ENCODE results near the gene ZNF669.
"Not testable (repeated sequence)": the region's sequence is repeated elsewhere in the genome, so short reads cannot be mapped to it uniquely, and the experiment has no call there.

ZNF669 gene
- 1.8 to 9.5 (median 6.1) reads per million in 17 experiments for total RNA-seq

DNA sequence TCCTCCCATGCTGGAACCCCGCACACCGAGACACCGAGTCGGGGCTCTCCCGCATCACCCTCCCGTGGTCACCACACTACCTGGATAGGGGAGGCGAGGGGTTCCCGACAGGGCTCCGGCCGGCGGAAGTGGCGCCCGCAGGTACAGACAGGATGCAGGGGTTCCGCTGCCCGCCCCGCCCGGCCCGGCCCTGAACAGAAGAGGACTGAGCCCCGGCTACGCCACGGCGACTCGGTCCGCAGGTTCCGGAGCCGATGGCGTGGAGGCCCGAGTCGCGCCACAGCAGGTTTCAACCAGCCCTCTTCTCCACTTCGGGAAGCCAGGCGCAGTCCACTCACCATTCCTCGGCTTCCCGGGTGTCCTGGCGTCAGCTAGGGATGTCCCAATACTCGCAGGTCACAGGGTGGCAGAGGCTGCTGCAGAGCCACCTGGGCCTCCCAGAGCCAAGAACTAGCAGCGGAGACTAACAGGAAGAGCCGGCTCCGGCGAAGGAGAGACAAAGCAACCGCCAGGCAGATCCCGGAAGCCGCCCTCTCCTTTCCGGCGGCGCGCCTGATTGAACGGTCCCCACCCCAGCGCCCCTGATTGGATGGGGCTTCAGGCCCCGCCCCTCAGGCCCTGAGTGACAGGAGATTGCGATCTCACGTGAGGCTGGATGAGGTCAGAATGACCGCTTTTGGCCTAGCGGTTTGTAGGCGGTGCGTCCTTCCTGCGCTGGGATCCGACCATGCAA, at the start of gene ZNF669:
Gene ZNF669 (minus strand): TSS at position 498 of the 733 bp plus-strand sequence. CDS start 157 bp downstream, at position 341.
- DNase-seq, result peak; percentile 97 to 98 (median 98)

DNA sequence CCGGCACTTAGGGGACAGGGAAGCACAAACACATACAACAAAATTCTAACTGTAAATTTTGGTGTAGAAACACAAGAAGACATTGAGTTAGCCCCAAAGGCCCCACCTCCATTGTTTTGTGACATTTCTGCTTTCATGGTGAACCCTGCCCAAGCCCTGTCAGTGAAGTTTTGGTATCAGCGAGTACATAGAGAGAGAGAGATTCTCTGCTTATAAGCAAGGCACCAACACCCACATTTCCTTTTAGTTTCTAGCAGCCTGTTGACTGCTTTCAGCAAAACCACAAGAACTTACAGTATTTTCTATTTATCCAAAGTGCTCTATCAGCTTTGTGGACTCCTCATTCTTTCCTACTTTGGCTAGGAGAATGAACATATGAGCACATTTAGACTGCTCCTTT, 43.6 kb upstream of the ZNF669 start:
- DNase-seq, result no peak

DNA sequence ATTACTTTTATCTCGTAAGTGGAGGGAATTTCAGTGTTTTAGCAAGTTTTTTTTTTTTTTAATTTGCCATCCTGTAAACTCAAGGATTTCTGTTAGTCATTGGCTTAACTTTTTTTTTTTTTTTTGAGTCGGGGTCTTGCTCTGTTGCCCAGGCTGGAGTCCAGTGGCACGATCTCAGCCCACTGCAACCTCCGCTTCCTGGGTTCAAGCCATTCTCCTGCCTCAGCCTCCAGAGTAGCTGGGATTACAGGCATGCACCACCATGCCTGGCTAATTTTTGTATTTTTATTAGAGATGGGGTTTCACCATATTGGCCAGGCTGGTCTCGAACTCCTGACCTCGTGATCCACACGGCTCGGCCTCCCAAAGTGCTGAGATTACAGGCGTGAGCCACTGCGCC, 43.0 kb upstream of the ZNF669 start:
- DNase-seq, result not testable (repeated sequence)

DNA sequence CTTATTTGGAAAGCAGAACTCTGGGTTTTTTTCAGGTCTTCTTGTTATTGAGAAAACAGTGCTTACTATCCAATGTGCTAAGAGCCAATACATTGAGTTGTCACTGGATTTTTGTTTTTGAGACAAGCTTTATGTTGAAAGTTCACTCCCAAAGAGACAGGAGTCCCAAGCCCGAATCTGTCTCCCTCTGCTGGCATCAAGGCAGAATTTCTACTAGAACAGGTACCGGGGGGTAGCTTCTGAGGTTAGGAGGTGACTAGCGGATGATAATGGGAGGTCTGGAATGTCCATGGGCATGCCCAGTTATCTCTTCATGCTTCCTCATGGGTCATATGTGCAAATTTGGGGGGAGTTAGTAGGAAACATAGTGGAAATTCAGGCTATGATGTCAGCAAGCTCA, 42.5 kb upstream of the ZNF669 start:
- no peak for DNase-seq

DNA sequence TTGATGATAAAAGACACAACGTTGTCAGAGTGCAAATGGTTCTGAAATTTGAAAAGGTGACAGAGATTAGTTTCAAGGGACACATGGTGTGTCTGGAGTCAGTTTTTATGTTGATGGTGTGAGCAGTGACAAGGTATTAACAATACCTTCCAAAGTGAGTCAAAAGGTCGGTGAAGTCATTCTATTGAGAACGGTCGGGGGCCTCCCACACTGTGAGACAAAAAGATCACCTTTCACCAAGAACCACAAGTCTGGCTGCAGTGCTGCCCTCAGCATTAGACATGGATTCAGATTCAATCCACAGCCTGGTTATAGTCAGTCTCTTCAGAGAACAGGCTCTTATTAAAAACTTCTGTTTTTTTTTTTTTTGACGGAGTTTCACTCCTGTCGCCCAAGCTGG, 41.1 kb upstream of the ZNF669 start:
- no peak for DNase-seq

DNA sequence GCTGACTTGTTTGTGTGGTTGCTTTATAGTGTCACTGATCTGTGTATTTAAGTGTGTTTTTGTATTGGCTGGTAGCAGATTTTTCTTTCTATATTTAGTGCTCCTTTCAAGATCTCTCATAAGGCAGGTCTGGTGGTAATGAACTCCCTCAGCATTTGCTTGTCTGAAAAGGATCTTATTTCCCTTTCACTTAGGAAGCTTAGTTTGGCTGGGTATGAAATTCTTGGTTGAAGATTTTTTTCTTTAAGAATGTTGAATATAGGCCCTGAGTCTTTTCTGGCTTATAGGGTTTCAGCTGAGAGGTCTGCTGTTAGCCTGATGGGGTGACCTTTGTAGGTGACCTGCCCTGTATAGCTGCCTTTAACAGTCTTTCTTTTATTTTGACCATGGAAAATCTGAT, 35.4 kb upstream of the ZNF669 start:
- not testable (repeated sequence) for DNase-seq

DNA sequence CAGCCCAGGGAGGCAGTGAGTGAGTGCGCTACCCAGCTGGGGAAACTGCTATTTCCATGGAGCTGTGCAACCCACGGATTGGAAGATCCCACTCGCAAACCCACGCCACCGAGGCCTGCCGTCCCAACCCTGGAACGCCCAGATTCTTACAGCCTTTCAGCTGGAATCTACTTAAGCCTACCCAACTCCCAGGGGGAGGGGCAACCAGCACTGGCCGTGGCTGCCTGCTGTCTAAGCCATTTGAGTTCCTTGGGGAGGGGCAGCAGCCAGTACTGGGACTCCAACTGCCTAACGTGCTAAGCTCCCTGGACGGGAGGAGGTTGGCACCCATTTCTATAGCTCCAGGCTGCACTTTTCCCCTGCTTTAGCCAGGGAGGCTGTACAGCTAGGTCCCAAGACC, 27.1 kb upstream of the ZNF669 start:
- DNase-seq, result no peak

DNA sequence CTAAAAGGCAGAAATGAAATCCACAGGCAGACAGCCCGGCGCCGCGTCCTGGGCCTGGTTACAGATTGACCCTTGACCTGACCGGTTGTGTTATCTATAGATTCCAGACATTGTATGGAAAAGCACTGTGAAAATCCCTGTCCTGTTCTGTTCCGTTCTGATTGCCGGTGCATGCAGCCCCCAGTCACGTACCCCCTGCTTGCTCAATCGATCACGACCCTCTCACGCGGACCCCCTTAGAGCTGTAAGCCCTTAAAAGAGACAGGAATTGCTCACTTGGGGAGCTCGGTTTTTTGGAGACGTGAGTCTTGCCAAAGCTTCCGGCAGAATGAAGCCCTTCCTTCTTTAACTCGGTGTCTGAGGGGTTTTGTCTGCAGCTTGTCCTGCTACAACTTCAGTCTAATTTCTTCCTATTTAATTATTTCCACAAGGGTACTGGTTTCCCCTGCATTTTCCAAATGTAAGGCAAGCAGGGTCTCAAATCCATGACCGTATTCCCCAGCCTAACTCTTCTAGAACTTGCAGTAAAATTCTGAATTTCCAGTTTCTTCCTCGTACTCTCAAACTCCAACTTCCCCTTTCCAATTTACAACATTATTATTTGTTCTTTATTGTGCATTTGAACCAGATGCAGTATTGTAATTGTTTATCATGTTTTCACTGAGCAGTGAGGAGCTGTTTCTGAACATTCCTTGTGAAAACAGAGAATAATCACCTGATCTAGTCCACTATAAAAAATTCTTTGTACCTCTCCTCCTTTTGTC, 23.5 kb upstream of the ZNF669 start:
- DNase-seq, result peak in 3 of 4 experiments; percentile 8 to 49 (median 31)

DNA sequence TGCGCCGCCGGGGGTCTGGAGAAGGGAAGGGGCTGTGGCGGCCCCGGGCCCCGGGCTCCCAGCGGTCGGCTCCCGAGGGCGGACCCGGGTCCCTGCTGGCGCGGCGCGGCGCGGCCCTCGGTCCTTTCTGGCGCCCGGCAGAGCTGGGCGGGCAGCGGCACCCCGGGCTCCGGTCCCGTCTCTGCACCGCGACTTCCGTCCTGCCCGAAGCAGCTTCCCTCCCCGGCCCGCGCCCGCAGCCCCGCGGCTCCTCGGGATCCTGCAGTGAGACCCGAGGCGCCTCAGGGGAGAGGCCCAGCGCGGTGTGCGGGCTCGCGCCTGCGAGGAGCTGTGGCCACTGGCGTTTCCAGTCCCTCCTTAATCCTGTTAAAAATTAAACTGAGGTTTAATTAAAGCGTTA, 22.4 kb upstream of the ZNF669 start:
- DNase-seq, result not testable (repeated sequence)

DNA sequence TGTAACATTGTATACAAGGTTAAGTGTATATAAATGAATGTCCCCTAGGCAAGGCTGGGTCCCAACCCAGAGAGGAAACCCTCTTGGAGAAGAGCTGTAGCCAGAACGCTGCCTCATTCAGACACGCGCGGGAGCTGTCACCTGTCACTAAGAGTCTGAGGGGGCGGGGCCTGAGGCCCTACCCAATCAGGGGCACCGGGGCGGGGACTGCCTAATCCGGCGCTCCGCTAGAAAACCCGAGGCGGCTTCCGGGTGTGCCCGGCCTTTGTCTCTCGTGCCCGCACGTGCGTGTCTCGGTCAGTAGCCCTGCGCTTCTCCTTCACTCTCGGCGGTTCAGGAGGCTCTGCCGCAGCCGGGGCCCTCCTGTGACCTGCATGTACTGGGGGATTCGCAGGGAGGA, 22.0 kb upstream of the ZNF669 start:
- DNase-seq, result not testable (repeated sequence)

DNA sequence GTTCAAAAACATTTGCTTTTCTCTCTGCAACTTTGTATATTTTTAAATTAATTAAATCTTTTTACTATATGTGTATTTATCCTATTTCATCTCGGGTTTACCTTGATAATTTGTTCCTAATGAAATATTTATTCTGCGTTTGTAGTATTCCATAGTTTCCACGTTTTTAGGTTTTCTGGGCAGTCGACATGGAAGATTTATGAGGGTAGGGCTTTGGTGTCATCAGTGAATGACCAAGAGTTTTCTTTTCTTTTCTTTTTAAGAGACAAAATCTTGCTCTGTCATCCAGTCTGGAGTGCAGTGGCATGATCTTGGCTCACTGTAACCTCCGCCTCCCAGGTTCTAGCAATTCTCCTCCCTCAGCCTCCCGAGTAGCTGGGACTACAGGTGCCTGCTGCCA, 17.2 kb upstream of the ZNF669 start:
- DNase-seq, result no peak

DNA sequence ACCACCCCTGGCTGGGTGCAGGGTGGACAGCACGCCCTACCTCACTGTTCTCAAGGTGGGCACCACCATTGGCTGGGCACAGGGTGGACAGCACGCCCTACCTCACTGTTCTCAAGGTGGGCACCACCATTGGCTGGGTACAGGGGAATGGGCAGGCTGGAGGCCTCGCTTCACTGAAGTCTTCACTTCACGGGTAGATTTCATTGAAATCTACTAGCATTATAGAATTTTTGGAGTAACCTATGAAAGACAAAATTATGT, 16.2 kb upstream of the ZNF669 start:
- DNase-seq, result not testable (repeated sequence)

DNA sequence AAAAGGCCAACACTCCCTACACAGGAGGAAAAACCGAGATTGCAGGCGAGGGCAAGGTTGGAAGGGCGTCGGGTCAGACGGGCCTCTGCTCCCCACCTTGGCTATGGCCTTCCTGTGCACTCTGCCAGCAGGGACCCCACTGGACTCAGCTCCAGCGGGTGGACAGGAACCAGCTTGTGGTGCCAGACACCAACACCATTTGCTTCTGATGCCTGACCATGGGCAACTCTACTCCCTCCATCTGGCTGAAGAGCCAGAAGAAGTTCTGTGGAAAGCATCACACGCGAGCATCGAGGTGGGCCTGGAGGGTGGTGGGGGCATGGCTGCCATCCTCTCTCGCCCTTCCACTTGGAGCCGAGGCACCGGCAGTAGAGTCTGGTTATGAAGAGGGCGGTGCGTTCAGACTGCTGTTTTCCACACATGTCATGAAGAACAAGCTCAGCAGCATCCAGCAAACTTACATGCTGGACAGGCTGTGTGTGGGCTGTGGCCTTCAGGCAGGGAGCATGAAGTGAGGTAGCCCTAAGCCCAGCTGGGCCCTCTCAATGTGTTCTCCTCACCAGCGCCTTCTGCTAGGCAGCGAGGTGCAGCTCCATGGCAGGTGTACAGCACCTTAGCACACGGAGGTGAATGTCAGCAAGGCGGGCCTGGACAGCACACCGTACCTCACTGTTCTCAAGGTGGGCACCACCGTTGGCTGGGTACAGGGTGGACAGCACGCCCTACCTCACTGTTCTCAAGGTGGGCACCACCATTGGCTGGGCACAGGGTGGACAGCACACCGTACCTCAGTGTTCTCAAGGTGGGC, 15.6 kb upstream of the ZNF669 start:
- DNase-seq, result no peak

DNA sequence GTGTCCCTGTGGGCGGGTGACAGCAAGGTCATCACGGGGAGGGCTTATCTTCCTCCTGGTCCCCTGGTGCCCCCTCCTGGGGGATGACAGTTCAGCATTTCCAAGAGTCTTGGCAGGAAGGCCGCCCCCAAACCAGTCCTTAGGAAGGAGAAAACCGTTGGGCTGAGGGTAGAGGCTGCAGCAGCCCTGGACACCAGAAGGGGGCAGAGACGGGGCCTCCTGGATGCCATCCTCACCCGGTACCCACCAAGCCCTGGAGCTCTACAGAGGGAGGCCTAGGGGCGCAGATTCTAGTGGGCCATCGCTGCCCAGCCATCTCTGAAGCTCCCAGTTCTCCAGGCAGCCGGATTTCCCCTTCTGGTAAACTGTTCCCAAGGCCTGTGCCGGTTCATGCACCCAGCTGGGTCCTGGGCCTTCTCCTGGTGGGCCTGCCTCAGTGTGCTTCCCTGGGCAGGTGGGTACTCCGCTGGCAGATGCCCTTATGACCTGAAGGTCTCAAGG, 14.8 kb upstream of the ZNF669 start:
- peak in 3 of 4 experiments; percentile 15 to 33 (median 25) for DNase-seq

DNA sequence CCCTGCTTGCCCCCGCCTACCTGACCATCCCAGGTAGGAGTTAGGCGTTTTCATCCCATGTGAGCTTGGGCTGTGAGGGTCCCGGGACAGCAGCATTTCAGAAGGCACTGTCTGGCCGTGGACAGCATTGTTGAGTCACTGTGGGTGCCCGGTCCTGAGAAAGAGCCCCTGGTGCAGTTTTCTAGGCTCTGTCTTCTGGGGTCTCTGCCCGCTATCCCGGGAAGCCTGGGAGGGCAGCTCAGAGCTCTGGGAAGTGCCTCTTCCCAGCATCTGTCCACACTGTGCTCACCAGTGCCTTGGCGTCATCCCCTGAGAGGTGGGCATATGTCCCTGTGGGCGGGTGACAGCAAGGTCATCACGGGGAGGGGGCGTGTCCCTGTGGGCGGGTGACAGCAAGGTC, 11.4 kb upstream of the ZNF669 start:
- DNase-seq, result no peak

DNA sequence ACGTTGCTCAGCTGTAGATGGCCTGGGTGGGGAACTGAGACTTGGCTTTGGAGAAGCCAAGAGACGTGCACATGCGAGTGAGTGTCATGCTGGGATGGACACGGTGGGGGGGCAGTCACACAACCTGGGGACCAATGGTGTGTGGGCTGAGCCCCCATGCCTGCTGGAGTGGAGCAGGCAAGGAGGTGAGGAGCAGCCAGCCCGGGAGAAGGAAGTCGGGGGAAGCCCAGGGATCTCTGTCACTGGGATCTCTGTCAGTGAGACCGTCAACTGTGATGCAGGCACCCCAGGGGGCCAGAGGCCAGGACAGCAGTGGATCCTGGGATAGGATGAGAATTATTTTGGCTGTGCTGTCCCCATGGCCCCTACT, 11.0 kb upstream of the ZNF669 start:
- no peak for DNase-seq

DNA sequence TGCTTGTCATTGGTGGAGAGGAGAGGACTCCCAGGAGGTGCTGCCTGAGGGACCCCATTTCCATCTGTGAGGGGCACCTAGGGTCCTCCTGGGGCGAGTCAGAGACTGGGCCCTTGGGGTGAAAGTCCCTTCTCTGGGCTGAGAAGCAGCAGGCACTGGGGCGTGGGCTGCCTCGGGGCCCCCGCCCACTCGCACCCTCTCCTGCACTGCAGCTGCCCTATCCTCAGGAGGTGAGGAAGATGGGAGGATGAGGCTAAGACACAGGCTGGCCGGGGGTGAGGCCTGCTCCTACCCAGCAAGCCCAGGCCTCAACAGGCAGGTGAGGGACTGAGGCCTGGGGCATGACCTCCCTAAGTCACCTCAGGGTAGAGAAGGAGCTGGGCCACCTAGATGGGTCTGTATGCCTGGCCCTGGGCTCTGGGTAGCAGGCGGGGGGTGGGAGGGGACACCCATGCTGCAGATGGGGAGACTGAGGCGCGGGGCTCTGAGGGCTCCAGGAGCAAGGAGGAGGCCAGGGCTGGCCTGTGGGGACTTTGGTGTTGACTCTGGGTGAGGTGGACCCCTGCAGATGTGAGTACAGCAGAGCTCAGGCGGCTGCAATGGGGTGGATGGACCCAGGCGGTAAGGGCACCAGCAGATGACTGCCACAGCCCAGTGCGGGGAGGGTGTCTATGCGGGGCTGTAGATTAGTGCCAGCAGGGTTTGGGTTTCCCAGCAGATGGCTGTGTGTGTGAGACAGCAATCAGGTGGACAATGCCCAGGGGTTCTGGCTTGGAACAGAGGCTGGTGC, 10.4 kb upstream of the ZNF669 start:
- no peak for DNase-seq

DNA sequence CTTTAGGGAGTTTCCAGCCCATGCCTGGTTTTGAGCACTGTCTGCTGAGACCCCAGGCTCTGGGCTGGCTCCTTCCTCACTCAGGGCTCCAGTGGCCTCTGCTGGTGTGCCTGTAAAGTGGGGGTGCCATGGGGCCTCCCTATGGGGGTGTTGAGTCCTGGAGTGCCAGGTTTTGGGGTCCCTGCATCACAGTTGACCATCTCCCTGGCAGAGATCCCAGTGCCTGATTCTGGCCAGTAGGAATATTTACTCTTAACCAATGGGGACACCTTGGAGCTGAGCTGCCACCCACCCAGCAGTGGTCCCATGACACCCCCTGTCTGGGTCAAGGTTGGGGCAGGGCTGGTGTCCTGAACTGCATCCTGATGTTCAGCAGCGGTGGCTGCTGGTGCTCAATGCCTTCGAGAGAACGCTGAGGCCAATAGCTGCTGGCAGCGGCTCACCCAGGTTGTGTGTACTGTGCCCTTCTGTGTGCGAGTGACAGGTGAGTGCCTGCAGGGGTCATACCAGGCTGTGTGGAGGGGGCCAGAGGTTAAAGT, 9.6 kb upstream of the ZNF669 start:
- DNase-seq, result no peak

DNA sequence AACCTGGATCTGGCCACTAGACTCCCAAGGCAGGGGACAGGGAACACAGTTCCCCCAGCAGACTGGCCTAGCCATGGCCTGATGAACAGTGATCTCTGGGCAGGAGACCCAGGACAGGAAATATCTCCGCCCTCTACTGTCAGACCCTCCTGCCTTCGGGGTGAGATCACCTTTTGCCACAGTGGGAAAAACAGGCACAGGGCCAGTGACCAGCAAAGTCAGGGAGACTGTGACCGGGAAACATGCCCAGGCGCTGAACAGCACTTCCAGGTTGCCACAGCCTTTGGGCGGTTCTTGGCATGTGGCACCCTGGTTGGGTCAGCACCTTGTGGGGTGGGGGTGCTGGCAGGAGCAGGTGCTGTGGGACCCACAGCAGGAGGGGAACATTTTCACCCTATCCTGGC, 8.9 kb upstream of the ZNF669 start:
- DNase-seq, result no peak

DNA sequence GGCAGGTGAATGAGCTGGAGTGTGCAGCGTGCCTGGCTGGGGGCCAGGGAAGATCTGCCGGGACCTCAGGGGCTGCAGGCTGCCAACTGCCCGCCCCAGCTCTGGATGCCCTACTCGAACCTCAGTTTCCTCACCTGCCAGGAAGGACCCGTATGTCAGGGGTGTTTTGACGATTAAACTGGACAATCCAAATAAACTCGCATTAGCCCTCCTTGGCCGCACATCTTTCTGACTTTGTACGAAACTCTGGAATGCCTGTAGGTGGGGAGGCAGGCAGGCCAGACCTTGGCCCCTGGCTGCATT, 8.3 kb upstream of the ZNF669 start:
- DNase-seq, result no peak

DNA sequence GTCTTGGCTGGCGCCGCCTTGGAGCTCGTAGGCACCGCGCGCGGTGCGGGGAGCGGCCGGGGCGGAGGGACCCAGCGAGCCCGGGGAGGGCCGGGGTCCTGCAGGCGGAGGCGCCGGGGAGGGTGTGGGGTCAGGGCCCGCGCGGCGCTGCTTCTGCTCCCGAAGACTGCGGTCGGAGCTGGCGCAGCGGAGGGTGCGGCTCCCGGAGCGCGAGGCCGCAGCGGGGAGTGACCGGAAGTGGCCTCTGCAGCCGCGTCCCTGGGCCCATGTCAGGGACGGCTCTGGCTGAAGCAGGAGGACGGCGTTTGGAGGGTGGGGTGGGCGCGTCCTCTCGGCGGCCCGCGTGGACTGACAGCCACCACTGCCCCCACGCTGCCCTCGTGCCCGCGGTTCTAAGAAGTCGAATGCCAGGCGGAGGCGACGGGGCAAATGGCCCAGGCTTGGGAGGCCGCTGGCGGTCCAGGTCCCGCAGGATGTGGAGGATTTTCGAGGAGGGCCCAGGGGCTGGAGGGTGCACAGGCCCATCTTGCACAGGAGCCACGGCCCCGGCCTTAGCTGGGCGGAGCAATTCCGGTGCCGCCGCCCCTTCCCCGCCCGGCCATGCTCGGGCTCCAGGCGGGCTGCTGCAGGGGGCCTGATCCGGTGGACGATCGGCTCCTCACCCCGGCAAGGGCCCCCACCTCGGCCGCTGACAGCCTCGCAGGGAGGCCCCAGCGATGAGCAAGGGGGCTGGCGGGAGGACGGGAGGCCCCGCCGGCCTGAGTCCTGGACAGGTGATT, 7.7 kb upstream of the ZNF669 start:
- peak; percentile 63 to 84 (median 74) for DNase-seq

Data from suppressor macrophage (primary cell).